Fibroblast of skin of abdomen (primary cell): ENCODE data around the gene CKMT2.

Experiments used
- DNase-seq: peaks from one replicate; pipeline ENCODE4 v3.0.0-alpha.2; 2013

The CKMT2 gene

GRCh38 chr5:81310402-81311063 lies 77.4 kb downstream of the CKMT2 start:
- DNase-seq: no peak

- no peak for DNase-seq
Observed at GRCh38 chr5:81313278-81313677, 80.2 kb downstream of the CKMT2 start.

DNA sequence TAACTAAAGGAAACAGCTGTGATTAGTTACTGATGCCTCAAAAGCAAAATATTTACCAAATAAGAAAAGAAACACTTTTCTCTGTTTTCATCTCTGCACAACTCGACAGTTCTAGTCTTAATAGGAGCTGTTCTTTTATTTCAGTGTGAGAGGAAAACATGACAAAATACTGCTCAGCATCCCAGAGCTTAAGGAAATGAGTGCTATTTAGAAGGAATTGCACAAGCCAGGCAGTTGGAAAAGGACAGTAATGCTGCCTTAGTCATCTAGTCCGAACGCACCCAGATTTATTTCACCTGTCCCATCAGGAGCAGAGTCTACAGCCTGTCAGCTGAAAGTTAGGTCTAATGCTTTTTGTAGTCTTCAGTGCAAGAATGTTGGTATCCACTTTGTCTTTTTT lies 80.6 kb downstream of the CKMT2 start:
- DNase-seq: no peak

- DNase-seq: peak; percentile 35
Observed at GRCh38 chr5:81314581-81314980, 81.5 kb downstream of the CKMT2 start.

GRCh38 chr5:81315336-81315735 lies 82.2 kb downstream of the CKMT2 start:
- peak; percentile 81 for DNase-seq

DNA sequence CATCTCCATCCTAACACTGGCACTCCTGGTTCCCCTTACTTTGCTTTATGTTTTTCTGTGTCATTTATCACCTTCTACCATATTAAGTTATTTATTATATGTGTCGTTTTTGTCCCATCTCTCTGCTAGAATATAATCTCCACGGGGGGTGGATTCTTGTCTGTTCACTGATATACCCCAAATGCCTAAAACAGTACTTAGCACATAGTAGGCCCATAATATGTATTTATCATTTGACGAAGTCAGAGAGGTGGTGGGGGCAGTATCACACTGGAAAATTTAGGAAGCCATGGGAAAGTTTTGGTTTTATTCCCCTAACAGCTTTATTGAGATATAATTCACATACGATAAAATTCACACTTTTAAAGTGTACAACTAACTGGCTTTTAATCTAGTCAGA lies 82.7 kb downstream of the CKMT2 start:
- no peak for DNase-seq
